HepG2 (cell line): ENCODE data around the gene APOC1. TPM values are rescaled to one million over a fixed set of nuclear protein-coding genes. Genes with fewer than 3 reads are reported as not detected.

Experiments used
- ATF7-NPFF ChIP-seq: sonication (generic); formaldehyde crosslinking; IDR thresholded peaks from 2 replicates; pipeline ENCODE4 v1.8.1; 2023; ENCODE audit warnings: mild to moderate bottlenecking, low read depth, missing genetic modification reagents, moderate library complexity
- CBFB ChIP-seq: sonication (generic); formaldehyde crosslinking; IDR thresholded peaks from 2 replicates; pipeline ENCODE4 v1.4.0; 2020; ENCODE audit warnings: missing genetic modification reagents
- DR1 ChIP-seq: sonication (generic); formaldehyde crosslinking; IDR thresholded peaks from 2 replicates; pipeline ENCODE4 v1.8.0; 2021; ENCODE audit warnings: mild to moderate bottlenecking, missing genetic modification reagents, inconsistent platforms
- GATAD1 ChIP-seq: IDR thresholded peaks from 2 replicates; pipeline ENCODE4 v1.6.1; 2016; ENCODE audit warnings: missing genetic modification reagents, missing compliant biosample characterization
- IKZF5 ChIP-seq: IDR thresholded peaks from 2 replicates; pipeline ENCODE4 v1.6.1; 2018; ENCODE audit warnings: missing genetic modification reagents, mild to moderate bottlenecking, missing compliant biosample characterization
- KDM1A ChIP-seq: IDR thresholded peaks from 2 replicates; pipeline ENCODE4 v1.6.1; 2016; ENCODE audit warnings: missing compliant biosample characterization
- MAZ ChIP-seq, 2 experiments: sonication (generic) in 1 of 2; formaldehyde crosslinking in 1 of 2; IDR thresholded peaks; 2 replicates each; pipeline versions ENCODE4 v1.5.0 to v1.6.1; 2012 to 2020; ENCODE audit warnings: low read depth in 2 of 2, mild to moderate bottlenecking in 2 of 2, borderline replicate concordance in 1 of 2, improper control_type of control experiment in 1 of 2, low read length in 1 of 2, missing genetic modification reagents in 1 of 2, moderate library complexity in 1 of 2
- MEF2D ChIP-seq: sonication (generic); formaldehyde crosslinking; IDR thresholded peaks from 2 replicates; pipeline ENCODE4 v1.5.1; 2020; ENCODE audit warnings: mild to moderate bottlenecking, missing genetic modification reagents
- NCOA5 ChIP-seq: sonication (generic); formaldehyde crosslinking; IDR thresholded peaks from 2 replicates; pipeline ENCODE4 v1.4.0; 2020; ENCODE audit warnings: missing genetic modification reagents
- NCOR1 ChIP-seq: fragments of 200-600 bp; sonication (generic); IDR thresholded peaks from 2 replicates; pipeline ENCODE4 v1.7.0; 2017; ENCODE audit warnings: antibody characterized with exemption, low read length, borderline replicate concordance
- NR0B2 ChIP-seq: sonication (generic); formaldehyde crosslinking; IDR thresholded peaks from 2 replicates; pipeline ENCODE4 v1.4.0; 2020; ENCODE audit warnings: mild to moderate bottlenecking, missing genetic modification reagents
- RAD21 ChIP-seq: fragments of 450-650 bp; formaldehyde crosslinking; IDR thresholded peaks from 2 replicates; pipeline ENCODE4 v1.5.0; 2020; ENCODE audit warnings: mild to moderate bottlenecking
- TGIF2 ChIP-seq: IDR thresholded peaks from 2 replicates; pipeline ENCODE4 v1.6.1; 2016; ENCODE audit warnings: control low read depth, missing compliant biosample characterization
- ZFP91 ChIP-seq: sonication (generic); formaldehyde crosslinking; IDR thresholded peaks from 2 replicates; pipeline ENCODE4 v1.9.0; 2022; ENCODE audit warnings: missing genetic modification reagents, mild to moderate bottlenecking, borderline replicate concordance
- ZFX ChIP-seq: sonication (generic); formaldehyde crosslinking; IDR thresholded peaks from 2 replicates; pipeline ENCODE4 v1.4.0; 2020; ENCODE audit warnings: mild to moderate bottlenecking, low read depth, missing genetic modification reagents, moderate library complexity
- ZNF160 ChIP-seq: sonication (generic); formaldehyde crosslinking; IDR thresholded peaks from 2 replicates; pipeline ENCODE4 v1.8.0; 2022; ENCODE audit warnings: mild to moderate bottlenecking, inconsistent platforms, missing genetic modification reagents
- ZNF326 ChIP-seq: sonication (generic); formaldehyde crosslinking; IDR thresholded peaks from 2 replicates; pipeline ENCODE4 v1.4.0; 2020; ENCODE audit warnings: missing genetic modification reagents, borderline replicate concordance
- ZNF362 ChIP-seq: sonication (generic); formaldehyde crosslinking; IDR thresholded peaks from 2 replicates; pipeline ENCODE4 v1.4.0; 2020; ENCODE audit warnings: missing genetic modification reagents, mild to moderate bottlenecking, borderline replicate concordance
- ZNF790 ChIP-seq: sonication (generic); formaldehyde crosslinking; IDR thresholded peaks from 2 replicates; pipeline ENCODE4 v1.8.0; 2022; ENCODE audit warnings: missing genetic modification reagents, mild to moderate bottlenecking, borderline replicate concordance
- ZNF800 ChIP-seq: sonication (generic); formaldehyde crosslinking; IDR thresholded peaks from 2 replicates; pipeline ENCODE4 v1.4.0; 2020; ENCODE audit warnings: missing genetic modification reagents
- polyA plus RNA-seq, 8 experiments: library from polyadenylated mRNA; depleted of rRNA in 3 of 8; stranded (reverse) in 7 of 8; unstranded in 1 of 8; fragments of >200 nt; fragmentation: Illumina TruSeq in 4 of 8; extraction: Trizol in 4 of 8; gene quantifications; 2 replicates each; pipeline versions ENCODE4 v1.2.1 to v1.2.3, GENCODE V29; 2011 to 2016; ENCODE audit warnings: low read depth in 4 of 8, missing spikeins in 1 of 8, mixed read lengths in 1 of 8; ENCODE audit not compliant: insufficient read depth in 1 of 8
- total RNA-seq, 5 experiments: library from RNA; depleted of rRNA; stranded (reverse); fragments of >200 nt; fragmentation: Illumina TruSeq; extraction: Trizol; gene quantifications; 2 replicates each; pipeline ENCODE4 v1.2.3, GENCODE V29; 2016; ENCODE audit warnings: low read depth in 1 of 5

The APOC1 gene
- total and polyA plus RNA-seq, 2 of the 13 experiments (the other 11 are each of a cell fraction or from before 2014, with no cell fraction given): 600 to 1,235 TPM

GRCh38 chr19:44905437-44906160 lies 8.8 kb upstream of the APOC1 start, which contains the start of gene APOE (continued):
- TF ChIP-seq MEF2D (no peak), ZNF800 (peak; percentile 24; the same call in 1 of the 2 replicates), ZNF362 (CRISPR knock-in tag) (0 out of 2 replicates have a peak, but pooled peaks have one; percentile 44), ZFX (CRISPR knock-in tag) (peak; percentile 57; the same call in 1 of the 2 replicates), NCOA5 (CRISPR knock-in tag) (no peak), NR0B2 (CRISPR knock-in tag) (no peak), RAD21 (CRISPR knock-in tag) (peak; percentile 19; the same call in 1 of the 2 replicates), NCOR1 (no peak; the same call in 1 of the 2 replicates), ZNF326 (CRISPR knock-in tag) (no peak), GATAD1 (CRISPR knock-in tag) (no peak; the same call in 1 of the 2 replicates), IKZF5 (CRISPR knock-in tag) (no peak), ZFP91 (CRISPR knock-in tag) (0 out of 2 replicates have a peak, but pooled peaks have one; percentile 35), KDM1A (CRISPR knock-in tag) (no peak), DR1 (CRISPR knock-in tag) (peak; percentile 84), ZNF160 (CRISPR knock-in tag) (0 out of 2 replicates have a peak, but pooled peaks have one; percentile 29), ATF7-NPFF (CRISPR knock-in tag) (0 out of 2 replicates have a peak, but pooled peaks have one; percentile 51), ZNF790 (CRISPR knock-in tag) (0 out of 2 replicates have a peak, but pooled peaks have one; percentile 63), MAZ (IDR thresholded peaks at IDR 0.05; ENCODE audit: borderline replicate concordance, low read depth, low read length) (peak; percentile 20; the same call in 1 of the 2 replicates), MAZ (CRISPR knock-in tag; IDR thresholded peaks at IDR 0.05; ENCODE audit: low read depth) (peak; percentile 47; the same call in 1 of the 2 replicates), TGIF2 (CRISPR knock-in tag) (peak; percentile 26; the same call in 1 of the 2 replicates), CBFB (CRISPR knock-in tag) (no peak)
